ENCODE measurements around the gene ALK.

GRCh38 chr2:29518646-29519337 is 402.6 kb downstream of the ALK start:
- no peak for TF ChIP-seq GATA2 (IDR thresholded peaks at IDR 0.05; ENCODE audit: low read depth, low read length)
- no peak for TF ChIP-seq GATA3 (IDR thresholded peaks at IDR 0.05; ENCODE audit: low read depth, low read length)
